ENCODE results near the gene PLCL2.
"Not testable (repeated sequence)": the region's sequence is repeated elsewhere in the genome, so short reads cannot be mapped to it uniquely, and the experiment has no call there.

PLCL2 gene

GRCh38 chr3:17079933-17080332, 195.2 kb downstream of the PLCL2 start:
- DNase-seq, result no peak

- no peak for DNase-seq
Observed at GRCh38 chr3:17081520-17081919, 196.8 kb downstream of the PLCL2 start.

- DNase-seq, result no peak
Observed at GRCh38 chr3:17087509-17087908, 202.8 kb downstream of the PLCL2 start.

GRCh38 chr3:17088017-17088416, 203.3 kb downstream of the PLCL2 start:
- no peak for DNase-seq

GRCh38 chr3:17088602-17089313, 204.0 kb downstream of the PLCL2 start:
- no peak for DNase-seq

- DNase-seq, result no peak
Observed at GRCh38 chr3:17089314-17089700, 204.6 kb downstream of the PLCL2 start.

GRCh38 chr3:17090280-17090983, 205.7 kb downstream of the PLCL2 start:
- no peak for DNase-seq

- DNase-seq, result no peak
Observed at GRCh38 chr3:17091910-17092582, 207.3 kb downstream of the PLCL2 start.

GRCh38 chr3:17092583-17092933, 207.8 kb downstream of the PLCL2 start:
- peak in 1 of 4 experiments; percentile 9 for DNase-seq

- DNase-seq, result no peak
Observed at GRCh38 chr3:17094551-17094950, 209.8 kb downstream of the PLCL2 start.

GRCh38 chr3:17103579-17103978, 218.8 kb downstream of the PLCL2 start:
- DNase-seq, result no peak

- not testable (repeated sequence) for DNase-seq
Observed at GRCh38 chr3:17106801-17107200, 222.0 kb downstream of the PLCL2 start.

GRCh38 chr3:17110660-17111396, 226.1 kb downstream of the PLCL2 start:
- peak; percentile 63 to 79 (median 72) for DNase-seq

- no peak for DNase-seq
Observed at GRCh38 chr3:17111586-17111985, 226.8 kb downstream of the PLCL2 start.

GRCh38 chr3:17115186-17115585, 230.4 kb downstream of the PLCL2 start:
- no peak for DNase-seq

GRCh38 chr3:17116007-17116600, 231.3 kb downstream of the PLCL2 start:
- DNase-seq, result no peak

GRCh38 chr3:17118771-17119170, 234.0 kb downstream of the PLCL2 start:
- no peak for DNase-seq

- DNase-seq, result no peak
Observed at GRCh38 chr3:17119201-17120072, 234.7 kb downstream of the PLCL2 start.

GRCh38 chr3:17120115-17120514, 235.4 kb downstream of the PLCL2 start:
- no peak for DNase-seq

GRCh38 chr3:17121336-17121735, 236.6 kb downstream of the PLCL2 start:
- no peak for DNase-seq

GRCh38 chr3:17122758-17123157, 238.0 kb downstream of the PLCL2 start:
- DNase-seq, result no peak
